ENCODE measurements around the gene ZFHX2. TPM values are rescaled to one million over a fixed set of nuclear protein-coding genes. Genes with fewer than 3 reads are reported as not detected.
A peak's percentile ranks its signal among the peaks of the same experiment; 100 is the strongest.

ZFHX2 gene
- total RNA-seq, 1 experiment from 2014 or later: 19.4 TPM

- H2AFZ ChIP-seq (ENCODE audit: low read length): no peak overlapping the region
- no peak overlapping the region for H3K9ac ChIP-seq (ENCODE audit: extremely low read depth, insufficient read length, low read length)
- no peaks in the 10 kb centered on the region for H3K79me2 ChIP-seq (ENCODE audit: insufficient read depth, low read length)
- Mint-ChIP-seq H3K9me3 (no peaks in the 10 kb centered on the region), H3K27me3 (ENCODE audit: low read depth) (no peaks in the 10 kb centered on the region; the same call in 1 of the 2 replicates), H3K27ac (no peak overlapping the region), H3K4me1 (peaks cover 29 to 34% of the 10 kb centered on the region in 2 experiments), H3K36me3 (ENCODE audit: insufficient read depth in 1 of 3, low read depth in 3 of 3) (peaks cover 13 to 50% (median 45%) of the 10 kb centered on the region in 3 experiments), H3K4me3 (peak overlapping the region in 1 of 2 experiments; percentile 4; a peak in 1 of 5 replicates)
- peaks cover 3% of the 10 kb centered on the region for H3K23me2 ChIP-seq (ENCODE audit: insufficient read length, low read depth, low read length, poor library complexity, severe bottlenecking)
- H3K4ac ChIP-seq (ENCODE audit: low read depth, low read length): no peak overlapping the region
- H3T11ph ChIP-seq (ENCODE audit: low read length): no peak overlapping the region
- no peak overlapping the region for H2BK120ac ChIP-seq (ENCODE audit: low read depth, low read length, poor library complexity, severe bottlenecking)
- H3K56ac ChIP-seq (ENCODE audit: insufficient read length, low read depth, low read length): no peak overlapping the region
- no peak overlapping the region for H2BK5ac ChIP-seq (ENCODE audit: insufficient read length, low read length)
- H3K18ac ChIP-seq (ENCODE audit: insufficient read length, low read depth, low read length): no peak overlapping the region
- no peak overlapping the region for H4K8ac ChIP-seq (replicated peaks; ENCODE audit: insufficient read length, low read depth, low read length)
- H3K9me3 ChIP-seq (ENCODE audit: control insufficient read depth, low read depth, low read length): no peaks in the 10 kb centered on the region
- no peaks in the 10 kb centered on the region for H3K27me3 ChIP-seq (ENCODE audit: insufficient read depth, low read length)
- WGBS (ENCODE audit: extremely low coverage, insufficient read length, low lambda C conversion rate): no CpG with 5 or more reads among the region's 11 CpGs
- TF ChIP-seq CTCF (conservative IDR thresholded peaks at IDR 0.05): no peak
- no peaks in the 10 kb centered on the region for H3K79me1 ChIP-seq (ENCODE audit: insufficient read depth, low read depth, low read length, poor library complexity, severe bottlenecking)
- H4K5ac ChIP-seq (ENCODE audit: insufficient read length, low read depth, low read length): no peak overlapping the region
- H2BK12ac ChIP-seq (ENCODE audit: insufficient read length, low read depth, low read length): no peak overlapping the region
- DNase-seq: no peak
- H4K91ac ChIP-seq (ENCODE audit: insufficient read length, low read depth, low read length): no peak overlapping the region
- no peak overlapping the region for H2AK5ac ChIP-seq (ENCODE audit: insufficient read length, low read length)
- peaks cover 3% of the 10 kb centered on the region for H4K20me1 ChIP-seq (ENCODE audit: control insufficient read depth, insufficient read depth, insufficient read length)
- no peak overlapping the region for H2BK15ac ChIP-seq (ENCODE audit: low read depth, low read length)
- H2BK20ac ChIP-seq (ENCODE audit: low read depth, low read length, poor library complexity, severe bottlenecking): no peak overlapping the region
- H3K27ac ChIP-seq (ENCODE audit: insufficient read length, low read depth, low read length): no peak overlapping the region
- no peak overlapping the region for H3K23ac ChIP-seq (ENCODE audit: insufficient read length, low read depth, low read length)
- no peak overlapping the region; the same call in 1 of the 2 replicates for H3K14ac ChIP-seq (ENCODE audit: insufficient read depth, low read length)
- peaks cover 9% of the 10 kb centered on the region for H3K4me1 ChIP-seq (ENCODE audit: insufficient read depth, low read length)
- no peak overlapping the region for H3K4me2 ChIP-seq (ENCODE audit: insufficient read depth, insufficient read length, low read length)
Measured at GRCh38 chr14:23565626-23566025, 14.1 kb upstream of the ZFHX2 start.

Data from H9 (cell line).